ENCODE data around the gene POU2F2.

Gene POU2F2

GRCh38 chr19:42155796-42156195 is 23.6 kb upstream of the POU2F2 start:
- DNase-seq (ENCODE audit: low read depth) = no peak
- TF ChIP-seq CTCF (IDR thresholded peaks at IDR 0.05; ENCODE audit: low read depth, low read length, missing control alignments) = no peak
- no peak overlapping the region for H3K4me3 ChIP-seq (ENCODE audit: low read depth, low read length)

- no peak for DNase-seq (ENCODE audit: low read depth)
- no peak overlapping the region for H3K4me3 ChIP-seq (ENCODE audit: low read depth, low read length)
- TF ChIP-seq CTCF (IDR thresholded peaks at IDR 0.05; ENCODE audit: low read depth, low read length, missing control alignments) = no peak
Observed at GRCh38 chr19:42154471-42155323, 22.5 kb upstream of the POU2F2 start.

- no peak overlapping the region for H3K4me3 ChIP-seq (ENCODE audit: low read depth, low read length)
- no peak for DNase-seq (ENCODE audit: low read depth)
Observed at GRCh38 chr19:42153672-42154433, 21.6 kb upstream of the POU2F2 start.

GRCh38 chr19:42152910-42153671 is 20.8 kb upstream of the POU2F2 start:
- no peak overlapping the region for H3K4me3 ChIP-seq (ENCODE audit: low read depth, low read length)
- no peak for DNase-seq (ENCODE audit: low read depth)
- TF ChIP-seq CTCF (IDR thresholded peaks at IDR 0.05; ENCODE audit: low read depth, low read length, missing control alignments) = no peak

More at GRCh38 chr19:42153672-42154433, 21.6 kb upstream of the POU2F2 start:
- TF ChIP-seq CTCF (IDR thresholded peaks at IDR 0.05; ENCODE audit: low read depth, low read length, missing control alignments) = no peak

GRCh38 chr19:42151782-42152684 is 19.8 kb upstream of the POU2F2 start:
- no peak for TF ChIP-seq CTCF (IDR thresholded peaks at IDR 0.05; ENCODE audit: low read depth, low read length, missing control alignments)
- no peak for DNase-seq (ENCODE audit: low read depth)

GRCh38 chr19:42150911-42151361 is 18.7 kb upstream of the POU2F2 start:
- DNase-seq (ENCODE audit: low read depth) = no peak
- H3K4me3 ChIP-seq (ENCODE audit: low read depth, low read length) = no peak overlapping the region

More at GRCh38 chr19:42151782-42152684, 19.8 kb upstream of the POU2F2 start:
- H3K4me3 ChIP-seq (ENCODE audit: low read depth, low read length) = no peak overlapping the region

More at GRCh38 chr19:42150911-42151361, 18.7 kb upstream of the POU2F2 start:
- no peak for TF ChIP-seq CTCF (IDR thresholded peaks at IDR 0.05; ENCODE audit: low read depth, low read length, missing control alignments)

All from GM12864 (cell line).